K562 (cell line): ENCODE measurements around the gene NRARP. TPM values are rescaled to one million over a fixed set of nuclear protein-coding genes. Genes with fewer than 3 reads are reported as not detected.
A peak's percentile ranks its signal among the peaks of the same experiment; 100 is the strongest.

Experiments
- CHD2 ChIP-seq: IDR thresholded peaks from 2 replicates; pipeline ENCODE4 v1.6.1; 2011; ENCODE audit warnings: low read depth, low read length
- DPF2 ChIP-seq: fragments of 450-650 bp; IDR thresholded peaks from 2 replicates; pipeline ENCODE4 v1.6.1; 2016
- NR4A1 ChIP-seq, 2 experiments: fragments of 250-450 bp in 1 of 2; fragments of 450-650 bp in 1 of 2; sonication (Bioruptor Pico) in 1 of 2; IDR thresholded peaks; 2 replicates each; pipeline versions ENCODE4 v1.4.0 to v1.6.1; 2016 to 2020; ENCODE audit warnings: mild to moderate bottlenecking in 2 of 2, missing compliant biosample characterization in 1 of 2, missing genetic modification characterization in 1 of 2, moderate library complexity in 1 of 2
- SLC30A9 ChIP-seq: fragments of 250-450 bp; sonication (Bioruptor Pico); IDR thresholded peaks from 2 replicates; pipeline ENCODE4 v1.8.0; 2022; ENCODE audit warnings: mild to moderate bottlenecking, moderate library complexity
- TAF15 ChIP-seq: fragments of 200-400 bp; formaldehyde crosslinking; IDR thresholded peaks from 2 replicates; pipeline ENCODE4 v1.6.1; 2017; ENCODE audit warnings: mild to moderate bottlenecking, low read depth, low read length, moderate library complexity
- ZNF324 ChIP-seq: fragments of 250-450 bp; sonication (Bioruptor Pico); IDR thresholded peaks from 2 replicates; pipeline ENCODE4 v1.4.0; 2020; ENCODE audit warnings: mild to moderate bottlenecking
- ZNF354B ChIP-seq: fragments of 250-450 bp; sonication (Bioruptor Pico); IDR thresholded peaks from 2 replicates; pipeline ENCODE4 v1.4.0; 2020
- ZNF766 ChIP-seq: fragments of 200-800 bp; sonication (Bioruptor generic); conservative IDR thresholded peaks from 2 replicates; pipeline ENCODE4 v1.6.1; 2016; ENCODE audit warnings: missing genetic modification characterization, missing compliant biosample characterization
- polyA plus RNA-seq, 8 experiments: library from polyadenylated mRNA; depleted of rRNA in 4 of 8; stranded (reverse) in 5 of 8; unstranded in 3 of 8; fragments of >200 nt; fragmentation: Nextera tagmentation in 2 of 8; fragmentation: Illumina TruSeq in 1 of 8; extraction: Ambion mirVana in 2 of 8; extraction: Trizol in 1 of 8; gene quantifications; 2 replicates each; pipeline versions ENCODE4 v1.2.1 to v1.2.3, GENCODE V29; 2011 to 2014; ENCODE audit warnings: inconsistent platforms in 1 of 8, missing spikeins in 1 of 8
- total RNA-seq, 7 experiments: library from RNA; depleted of rRNA in 6 of 7; stranded (reverse); fragments of >200 nt in 6 of 7; fragmentation: Illumina TruSeq in 2 of 7; extraction: Trizol in 2 of 7; gene quantifications; 2 replicates each; pipeline versions ENCODE4 v1.2.1 to v1.2.3, GENCODE V29; 2011 to 2021; ENCODE audit warnings: low replicate concordance in 1 of 7
- TF ChIP-seq, protein P1 (sequence below): fragments of 450-650 bp; IDR thresholded peaks from 2 replicates; pipeline ENCODE4 v1.6.1; 2017; ENCODE audit warnings: antibody characterized with exemption
- TF ChIP-seq, protein P2 (sequence below): sonication (generic); formaldehyde crosslinking; IDR thresholded peaks from 2 replicates; pipeline ENCODE4 v1.8.0; 2023; ENCODE audit warnings: mild to moderate bottlenecking, missing genetic modification reagents
- TF ChIP-seq, protein P3 (sequence below): fragments of 250-450 bp; sonication (Bioruptor Pico); IDR thresholded peaks from 2 replicates; pipeline ENCODE4 v1.4.0; 2020; ENCODE audit warnings: mild to moderate bottlenecking, moderate library complexity, borderline replicate concordance
- TF ChIP-seq, protein P4 (sequence below): fragments of 250-450 bp; sonication (Bioruptor Pico); IDR thresholded peaks from 2 replicates; pipeline ENCODE4 v1.9.0; 2021; ENCODE audit warnings: mild to moderate bottlenecking
- TF ChIP-seq, protein P5 (sequence below): fragments of 250-450 bp; sonication (Bioruptor Pico); IDR thresholded peaks from 2 replicates; pipeline ENCODE4 v1.8.0; 2021; ENCODE audit warnings: borderline replicate concordance, mild to moderate bottlenecking, moderate library complexity; ENCODE audit not compliant: poor library complexity, severe bottlenecking

Gene NRARP
- total and polyA plus RNA-seq, 9 of the 15 experiments (the other 6 are each of a cell fraction or from before 2014, with no cell fraction given): 2.0 to 24.5 (median 7.2) TPM; not detected in 2

DNA sequence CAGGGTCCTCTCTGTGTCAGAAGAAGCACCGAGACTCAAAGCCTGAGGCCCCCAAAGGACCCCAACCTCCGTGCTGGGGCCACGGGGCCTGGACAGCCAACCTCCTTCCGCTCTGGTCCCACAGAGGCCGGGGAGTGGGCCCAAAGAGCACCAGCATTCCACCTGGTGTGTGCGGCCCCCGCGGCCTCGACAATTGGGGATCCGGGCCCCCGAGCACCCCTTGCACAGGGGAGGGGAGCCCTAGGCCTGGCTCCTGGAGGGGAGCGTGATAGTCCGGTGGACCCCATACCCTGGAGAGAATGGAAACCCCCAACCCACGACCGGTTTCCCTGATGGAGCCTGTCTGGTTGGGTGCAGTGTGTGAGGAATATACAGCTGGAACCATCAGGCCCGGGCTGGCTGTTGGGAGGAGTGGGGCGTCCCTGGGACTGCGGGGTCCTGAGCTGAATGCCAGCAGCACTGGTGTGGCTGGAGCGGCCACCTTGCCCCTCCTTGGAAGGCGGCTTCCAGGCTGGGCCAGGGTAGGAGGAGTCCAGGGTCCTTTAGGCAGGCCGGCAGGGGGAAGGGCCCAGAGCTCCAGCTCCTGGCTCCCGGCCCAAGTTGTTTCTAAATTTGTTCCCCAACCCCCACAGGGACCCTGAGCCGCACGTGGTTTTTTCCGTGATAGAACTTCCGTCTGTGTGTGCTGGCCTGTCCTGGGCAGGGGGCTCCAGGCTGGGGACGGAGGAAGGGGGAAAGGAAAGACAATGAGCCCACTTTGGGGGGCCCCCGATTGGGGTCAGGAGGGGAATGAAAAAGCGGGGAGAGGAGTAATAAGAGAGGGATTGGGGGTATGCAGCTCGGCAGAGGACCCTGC lies 25.4 kb downstream of the NRARP start (continued):
- TF ChIP-seq ZNF766 (0 out of 2 replicates have a peak, but pooled peaks have one; percentile 41), ZNF324 (CRISPR knock-in tag) (no peak), DPF2 (peak; percentile 56; the same call in 1 of the 2 replicates), TAF15 (no peak), CHD2 (peak; percentile 10; the same call in 1 of the 2 replicates), ZNF354B (CRISPR knock-in tag) (no peak), NR4A1 (CRISPR knock-in tag; IDR thresholded peaks at IDR 0.05) (no peak), NR4A1 (tag; IDR thresholded peaks at IDR 0.05) (no peak), SLC30A9 (CRISPR knock-in tag) (no peak)
- TF ChIP-seq, protein P1, sequence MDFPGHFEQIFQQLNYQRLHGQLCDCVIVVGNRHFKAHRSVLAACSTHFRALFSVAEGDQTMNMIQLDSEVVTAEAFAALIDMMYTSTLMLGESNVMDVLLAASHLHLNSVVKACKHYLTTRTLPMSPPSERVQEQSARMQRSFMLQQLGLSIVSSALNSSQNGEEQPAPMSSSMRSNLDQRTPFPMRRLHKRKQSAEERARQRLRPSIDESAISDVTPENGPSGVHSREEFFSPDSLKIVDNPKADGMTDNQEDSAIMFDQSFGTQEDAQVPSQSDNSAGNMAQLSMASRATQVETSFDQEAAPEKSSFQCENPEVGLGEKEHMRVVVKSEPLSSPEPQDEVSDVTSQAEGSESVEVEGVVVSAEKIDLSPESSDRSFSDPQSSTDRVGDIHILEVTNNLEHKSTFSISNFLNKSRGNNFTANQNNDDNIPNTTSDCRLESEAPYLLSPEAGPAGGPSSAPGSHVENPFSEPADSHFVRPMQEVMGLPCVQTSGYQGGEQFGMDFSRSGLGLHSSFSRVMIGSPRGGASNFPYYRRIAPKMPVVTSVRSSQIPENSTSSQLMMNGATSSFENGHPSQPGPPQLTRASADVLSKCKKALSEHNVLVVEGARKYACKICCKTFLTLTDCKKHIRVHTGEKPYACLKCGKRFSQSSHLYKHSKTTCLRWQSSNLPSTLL: no peak
- TF ChIP-seq, protein P2, sequence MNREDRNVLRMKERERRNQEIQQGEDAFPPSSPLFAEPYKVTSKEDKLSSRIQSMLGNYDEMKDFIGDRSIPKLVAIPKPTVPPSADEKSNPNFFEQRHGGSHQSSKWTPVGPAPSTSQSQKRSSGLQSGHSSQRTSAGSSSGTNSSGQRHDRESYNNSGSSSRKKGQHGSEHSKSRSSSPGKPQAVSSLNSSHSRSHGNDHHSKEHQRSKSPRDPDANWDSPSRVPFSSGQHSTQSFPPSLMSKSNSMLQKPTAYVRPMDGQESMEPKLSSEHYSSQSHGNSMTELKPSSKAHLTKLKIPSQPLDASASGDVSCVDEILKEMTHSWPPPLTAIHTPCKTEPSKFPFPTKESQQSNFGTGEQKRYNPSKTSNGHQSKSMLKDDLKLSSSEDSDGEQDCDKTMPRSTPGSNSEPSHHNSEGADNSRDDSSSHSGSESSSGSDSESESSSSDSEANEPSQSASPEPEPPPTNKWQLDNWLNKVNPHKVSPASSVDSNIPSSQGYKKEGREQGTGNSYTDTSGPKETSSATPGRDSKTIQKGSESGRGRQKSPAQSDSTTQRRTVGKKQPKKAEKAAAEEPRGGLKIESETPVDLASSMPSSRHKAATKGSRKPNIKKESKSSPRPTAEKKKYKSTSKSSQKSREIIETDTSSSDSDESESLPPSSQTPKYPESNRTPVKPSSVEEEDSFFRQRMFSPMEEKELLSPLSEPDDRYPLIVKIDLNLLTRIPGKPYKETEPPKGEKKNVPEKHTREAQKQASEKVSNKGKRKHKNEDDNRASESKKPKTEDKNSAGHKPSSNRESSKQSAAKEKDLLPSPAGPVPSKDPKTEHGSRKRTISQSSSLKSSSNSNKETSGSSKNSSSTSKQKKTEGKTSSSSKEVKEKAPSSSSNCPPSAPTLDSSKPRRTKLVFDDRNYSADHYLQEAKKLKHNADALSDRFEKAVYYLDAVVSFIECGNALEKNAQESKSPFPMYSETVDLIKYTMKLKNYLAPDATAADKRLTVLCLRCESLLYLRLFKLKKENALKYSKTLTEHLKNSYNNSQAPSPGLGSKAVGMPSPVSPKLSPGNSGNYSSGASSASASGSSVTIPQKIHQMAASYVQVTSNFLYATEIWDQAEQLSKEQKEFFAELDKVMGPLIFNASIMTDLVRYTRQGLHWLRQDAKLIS (CRISPR knock-in tag): no peak
- TF ChIP-seq, protein P3, sequence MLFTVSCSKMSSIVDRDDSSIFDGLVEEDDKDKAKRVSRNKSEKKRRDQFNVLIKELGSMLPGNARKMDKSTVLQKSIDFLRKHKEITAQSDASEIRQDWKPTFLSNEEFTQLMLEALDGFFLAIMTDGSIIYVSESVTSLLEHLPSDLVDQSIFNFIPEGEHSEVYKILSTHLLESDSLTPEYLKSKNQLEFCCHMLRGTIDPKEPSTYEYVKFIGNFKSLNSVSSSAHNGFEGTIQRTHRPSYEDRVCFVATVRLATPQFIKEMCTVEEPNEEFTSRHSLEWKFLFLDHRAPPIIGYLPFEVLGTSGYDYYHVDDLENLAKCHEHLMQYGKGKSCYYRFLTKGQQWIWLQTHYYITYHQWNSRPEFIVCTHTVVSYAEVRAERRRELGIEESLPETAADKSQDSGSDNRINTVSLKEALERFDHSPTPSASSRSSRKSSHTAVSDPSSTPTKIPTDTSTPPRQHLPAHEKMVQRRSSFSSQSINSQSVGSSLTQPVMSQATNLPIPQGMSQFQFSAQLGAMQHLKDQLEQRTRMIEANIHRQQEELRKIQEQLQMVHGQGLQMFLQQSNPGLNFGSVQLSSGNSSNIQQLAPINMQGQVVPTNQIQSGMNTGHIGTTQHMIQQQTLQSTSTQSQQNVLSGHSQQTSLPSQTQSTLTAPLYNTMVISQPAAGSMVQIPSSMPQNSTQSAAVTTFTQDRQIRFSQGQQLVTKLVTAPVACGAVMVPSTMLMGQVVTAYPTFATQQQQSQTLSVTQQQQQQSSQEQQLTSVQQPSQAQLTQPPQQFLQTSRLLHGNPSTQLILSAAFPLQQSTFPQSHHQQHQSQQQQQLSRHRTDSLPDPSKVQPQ (CRISPR knock-in tag): no peak
- TF ChIP-seq, protein P4, sequence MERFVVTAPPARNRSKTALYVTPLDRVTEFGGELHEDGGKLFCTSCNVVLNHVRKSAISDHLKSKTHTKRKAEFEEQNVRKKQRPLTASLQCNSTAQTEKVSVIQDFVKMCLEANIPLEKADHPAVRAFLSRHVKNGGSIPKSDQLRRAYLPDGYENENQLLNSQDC (CRISPR knock-in tag): no peak
- TF ChIP-seq, protein P5, sequence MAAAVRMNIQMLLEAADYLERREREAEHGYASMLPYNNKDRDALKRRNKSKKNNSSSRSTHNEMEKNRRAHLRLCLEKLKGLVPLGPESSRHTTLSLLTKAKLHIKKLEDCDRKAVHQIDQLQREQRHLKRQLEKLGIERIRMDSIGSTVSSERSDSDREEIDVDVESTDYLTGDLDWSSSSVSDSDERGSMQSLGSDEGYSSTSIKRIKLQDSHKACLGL (CRISPR knock-in tag): peak; percentile 83
